K562 (cell line): ENCODE results near the gene COL24A1. TPM values are rescaled to one million over a fixed set of nuclear protein-coding genes. Genes with fewer than 3 reads are reported as not detected.

Experiments
- ATAC-seq: fragments of 200-7000 bp; cut with Tn5 transposase; 3 replicates; pipeline ENCODE4 v1.9.1; 2020; ENCODE audit warnings: moderate library complexity
- BruUV-seq: library from RNA; stranded (reverse); fragments of 400-500 nt; replicated peaks from 2 replicates; lab custom pipeline; 2021; lab: Mats Ljungman, UMichigan
- CTCF ChIA-PET: fragments of 300-600 bp; formaldehyde crosslinking; extraction: SDS; loops from one replicate; lab custom pipeline; 2021; ENCODE audit warnings: low intra/inter-chr PET ratio; lab: Yijun Ruan, JAX
- POLR2A ChIA-PET: fragments of 300-600, 350-650 bp; sonication (Branson Sonifier 250); formaldehyde crosslinking; extraction: SDS; loops from one replicate; lab custom pipeline; 2021; ENCODE audit warnings: antibody characterized with exemption, inconsistent platforms; lab: Yijun Ruan, JAX
- DNase-seq, 4 experiments: peaks; one replicate each; pipeline versions ENCODE4 v3.0.0 to v3.0.0-alpha.2; 2011 to 2018; ENCODE audit warnings: low spot score in 3 of 4, mixed read lengths in 3 of 4; ENCODE audit errors: extremely low read depth in 1 of 4
- FAIRE-seq: peaks from 2 replicates; lab custom pipeline; 2011; peaks lifted over from hg19 to GRCh38; lab: Jason Lieb, UNC
- H2AFZ ChIP-seq: 2 replicates; pipeline ENCODE4 v1.6.0; 2011; ENCODE audit warnings: low read depth, low read length, control low read depth, inconsistent platforms
- H3K27ac ChIP-seq: fragments of 200-600 bp; 3 replicates; pipeline ENCODE4 v1.8.0; 2011; ENCODE audit warnings: low read depth, mild to moderate bottlenecking, control low read depth, inconsistent platforms, low read length, moderate library complexity, mixed read lengths; ENCODE audit errors: extremely low read depth
- H3K27me3 ChIP-seq, 2 experiments: fragments of 300-600 bp in 1 of 2; 2 replicates in 1 of 2; 3 replicates in 1 of 2; pipeline versions ENCODE4 v1.6.0 to v1.8.0; 2011; ENCODE audit warnings: inconsistent platforms in 2 of 2, low read length in 2 of 2, mild to moderate bottlenecking in 1 of 2, mixed read lengths in 1 of 2, moderate library complexity in 1 of 2; ENCODE audit not compliant: control insufficient read depth in 2 of 2, insufficient read depth in 2 of 2
- H3K36me3 ChIP-seq: fragments of 300-600 bp; 3 replicates; pipeline ENCODE4 v1.8.0; 2011; ENCODE audit warnings: mild to moderate bottlenecking, low read length, inconsistent platforms; ENCODE audit not compliant: control insufficient read depth, insufficient read depth
- H3K4me1 ChIP-seq, 2 experiments: fragments of 200-600 bp in 1 of 2; replicated peaks in 1 of 2; 2 replicates in 1 of 2; 3 replicates in 1 of 2; pipeline versions ENCODE4 v1.5.1 to v1.8.0; 2011; ENCODE audit warnings: inconsistent platforms in 2 of 2, low read length in 2 of 2, mild to moderate bottlenecking in 1 of 2, mixed read lengths in 1 of 2, moderate library complexity in 1 of 2; ENCODE audit not compliant: control insufficient read depth in 2 of 2, insufficient read depth in 2 of 2
- H3K4me2 ChIP-seq: 2 replicates; pipeline ENCODE4 v1.6.1; 2011; ENCODE audit warnings: low read length, control low read depth, inconsistent platforms, mixed read lengths; ENCODE audit not compliant: insufficient read depth
- H3K4me3 ChIP-seq: fragments of 200-600 bp; sonication (generic), shearing (Covaris generic); 2 replicates; pipeline ENCODE4 v1.5.1; 2016; ENCODE audit warnings: control low read depth, inconsistent platforms
- H3K79me2 ChIP-seq: fragments of 200-600 bp; 3 replicates; pipeline ENCODE4 v1.8.0; 2011; ENCODE audit warnings: low read length, inconsistent platforms; ENCODE audit not compliant: control insufficient read depth, insufficient read depth
- H3K9ac ChIP-seq, 2 experiments: 2 replicates each; pipeline versions ENCODE4 v1.6.0 to v1.6.1; 2011; ENCODE audit warnings: low read depth in 2 of 2, low read length in 2 of 2, control low read depth in 1 of 2, inconsistent platforms in 1 of 2, mild to moderate bottlenecking in 1 of 2, mixed read lengths in 1 of 2; ENCODE audit not compliant: insufficient read depth in 1 of 2
- H3K9me1 ChIP-seq: one replicate; pipeline ENCODE4 v1.6.0; 2011; ENCODE audit warnings: inconsistent platforms, mild to moderate bottlenecking, low read length, moderate library complexity; ENCODE audit not compliant: control insufficient read depth, insufficient read depth
- H3K9me3 ChIP-seq: replicated peaks from 2 replicates; pipeline ENCODE4 v1.5.1; 2011; ENCODE audit warnings: low read depth, low read length, inconsistent platforms; ENCODE audit not compliant: control insufficient read depth, insufficient read depth
- H4K20me1 ChIP-seq: replicated peaks from 2 replicates; pipeline ENCODE4 v1.6.1; 2011; ENCODE audit warnings: low read length, inconsistent platforms, mixed read lengths; ENCODE audit not compliant: control insufficient read depth, insufficient read depth
- CBX1 ChIP-seq: sonication (generic); IDR thresholded peaks from 2 replicates; pipeline ENCODE4 v1.6.1; 2016; ENCODE audit warnings: antibody characterized with exemption, low read depth, mild to moderate bottlenecking
- RAD51 ChIP-seq: fragments of 450-650 bp; IDR thresholded peaks from 2 replicates; pipeline ENCODE4 v1.7.1; 2016; ENCODE audit warnings: low read depth, mild to moderate bottlenecking, borderline replicate concordance
- SRF ChIP-seq, 2 experiments: fragments of 250-450, 450-650 bp in 1 of 2; sonication (Bioruptor Pico) in 1 of 2; sonication (generic) in 1 of 2; formaldehyde crosslinking; IDR thresholded peaks; 2 replicates each; pipeline versions ENCODE4 v1.5.0 to v1.5.1; 2020 to 2022; ENCODE audit warnings: mild to moderate bottlenecking in 1 of 2, missing genetic modification reagents in 1 of 2
- U2AF1 ChIP-seq: fragments of 200-400 bp; formaldehyde crosslinking; optimal IDR thresholded peaks from 2 replicates; pipeline ENCODE3; 2017; ENCODE audit warnings: mild to moderate bottlenecking, low read depth, low read length, moderate library complexity
- whole genome bisulfite sequencing: fragments of 100-300 bp; shearing (Covaris generic); methylation state at CpG from one replicate; pipeline ENCODE4 v1.1.6; 2016; ENCODE audit warnings: low coverage, mixed read lengths; ENCODE audit not compliant: insufficient coverage; ENCODE audit errors: missing lambda C conversion rate; 5-methylcytosine and 5-hydroxymethylcytosine counted together
- in situ Hi-C: fragments of 300-500 bp; cut with MboI; formaldehyde crosslinking; loops from 4 replicates; pipeline ENCODE4 v1.15.0; 2018; ENCODE audit warnings: inconsistent platforms, mixed read lengths
- intact Hi-C: fragments of 100-400 bp; cut with micrococcal nuclease; formaldehyde crosslinking; loops from 2 replicates; pipeline ENCODE4 v1.14.2; 2022
- polyA plus RNA-seq, 8 experiments: library from polyadenylated mRNA; depleted of rRNA in 4 of 8; stranded (reverse) in 5 of 8; unstranded in 3 of 8; fragments of >200 nt; fragmentation: Nextera tagmentation in 2 of 8; fragmentation: Illumina TruSeq in 1 of 8; extraction: Ambion mirVana in 2 of 8; extraction: Trizol in 1 of 8; gene quantifications; 2 replicates each; pipeline versions ENCODE4 v1.2.1 to v1.2.3, GENCODE V29; 2011 to 2014; ENCODE audit warnings: inconsistent platforms in 1 of 8, missing spikeins in 1 of 8
- total RNA-seq, 7 experiments: library from RNA; depleted of rRNA in 6 of 7; stranded (reverse); fragments of >200 nt in 6 of 7; fragmentation: Illumina TruSeq in 2 of 7; extraction: Trizol in 2 of 7; gene quantifications; 2 replicates each; pipeline versions ENCODE4 v1.2.1 to v1.2.3, GENCODE V29; 2011 to 2021; ENCODE audit warnings: low replicate concordance in 1 of 7
- TF ChIP-seq, protein P1 (sequence below): sonication (generic); formaldehyde crosslinking; IDR thresholded peaks from 2 replicates; pipeline ENCODE4 v1.8.1; 2023; ENCODE audit warnings: missing genetic modification reagents, mild to moderate bottlenecking, borderline replicate concordance
- TF ChIP-seq, protein P2 (sequence below), 2 experiments: fragments of 450-650 bp; IDR thresholded peaks; 2 replicates each; pipeline ENCODE4 v1.6.1; 2018; ENCODE audit warnings: mild to moderate bottlenecking in 2 of 2, low read depth in 1 of 2; ENCODE audit not compliant: partially characterized antibody in 2 of 2
- TF ChIP-seq, protein P3 (sequence below): sonication (generic); formaldehyde crosslinking; IDR thresholded peaks from 2 replicates; pipeline ENCODE4 v1.8.0; 2022; ENCODE audit warnings: mild to moderate bottlenecking, missing genetic modification reagents
- TF ChIP-seq, protein P4 (sequence below): sonication (generic); formaldehyde crosslinking; IDR thresholded peaks from 2 replicates; pipeline ENCODE4 v1.8.1; 2022; ENCODE audit warnings: missing genetic modification reagents

Gene COL24A1
- total and polyA plus RNA-seq, 9 of the 15 experiments (the other 6 are each of a cell fraction or from before 2014, with no cell fraction given) = 0.01 to 0.06 (median 0.03) TPM; not detected in 2

DNA sequence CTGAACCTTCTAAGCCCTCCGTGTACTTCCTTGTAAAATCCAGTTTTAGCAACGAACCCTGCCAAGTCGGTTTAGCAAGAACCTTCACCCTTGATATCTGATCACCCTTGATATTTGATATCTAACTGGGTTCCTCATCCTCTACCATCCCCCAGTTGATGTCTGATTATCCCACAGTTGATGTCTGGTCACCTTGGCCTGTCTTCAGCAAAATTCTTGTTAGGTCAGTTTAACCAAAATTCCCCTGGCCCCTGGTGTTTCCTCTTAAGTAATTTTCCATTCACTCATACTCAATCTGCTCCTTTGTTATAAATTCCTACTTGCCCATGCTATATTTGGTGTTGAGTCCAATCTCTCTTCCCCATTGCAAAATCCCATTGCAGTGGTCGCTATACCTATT lies 333.9 kb downstream of the COL24A1 start:
- H3K4me1 ChIP-seq = no peaks in the 10 kb centered on the region
- ATAC-seq (no peak), DNase-seq (no peak), FAIRE-seq (no peak)
- intact Hi-C loops = no loop called here
- H3K27ac ChIP-seq = no peak overlapping the region
- ChIA-PET CTCF (no interaction called here), POLR2A (no interaction called here)
- no peaks in the 10 kb centered on the region for H3K9me3 ChIP-seq
- H3K9ac ChIP-seq = no peak overlapping the region
- H3K27me3 ChIP-seq = no peaks in the 10 kb centered on the region
- no peaks in the 10 kb centered on the region for H4K20me1 ChIP-seq
- no peaks in the 10 kb centered on the region for H3K9me1 ChIP-seq
- WGBS = 3% methylated on average over 3 of the region's 4 CpGs
- H2AFZ ChIP-seq = no peak overlapping the region
- no peak overlapping the region for H3K4me2 ChIP-seq
- no peaks in the 10 kb centered on the region for H3K79me2 ChIP-seq
- H3K36me3 ChIP-seq = no peaks in the 10 kb centered on the region
- no peak overlapping the region for H3K4me3 ChIP-seq
- in situ Hi-C loops = no loop called here
- BruUV-seq = no TSS peak
- TF ChIP-seq, protein P1, sequence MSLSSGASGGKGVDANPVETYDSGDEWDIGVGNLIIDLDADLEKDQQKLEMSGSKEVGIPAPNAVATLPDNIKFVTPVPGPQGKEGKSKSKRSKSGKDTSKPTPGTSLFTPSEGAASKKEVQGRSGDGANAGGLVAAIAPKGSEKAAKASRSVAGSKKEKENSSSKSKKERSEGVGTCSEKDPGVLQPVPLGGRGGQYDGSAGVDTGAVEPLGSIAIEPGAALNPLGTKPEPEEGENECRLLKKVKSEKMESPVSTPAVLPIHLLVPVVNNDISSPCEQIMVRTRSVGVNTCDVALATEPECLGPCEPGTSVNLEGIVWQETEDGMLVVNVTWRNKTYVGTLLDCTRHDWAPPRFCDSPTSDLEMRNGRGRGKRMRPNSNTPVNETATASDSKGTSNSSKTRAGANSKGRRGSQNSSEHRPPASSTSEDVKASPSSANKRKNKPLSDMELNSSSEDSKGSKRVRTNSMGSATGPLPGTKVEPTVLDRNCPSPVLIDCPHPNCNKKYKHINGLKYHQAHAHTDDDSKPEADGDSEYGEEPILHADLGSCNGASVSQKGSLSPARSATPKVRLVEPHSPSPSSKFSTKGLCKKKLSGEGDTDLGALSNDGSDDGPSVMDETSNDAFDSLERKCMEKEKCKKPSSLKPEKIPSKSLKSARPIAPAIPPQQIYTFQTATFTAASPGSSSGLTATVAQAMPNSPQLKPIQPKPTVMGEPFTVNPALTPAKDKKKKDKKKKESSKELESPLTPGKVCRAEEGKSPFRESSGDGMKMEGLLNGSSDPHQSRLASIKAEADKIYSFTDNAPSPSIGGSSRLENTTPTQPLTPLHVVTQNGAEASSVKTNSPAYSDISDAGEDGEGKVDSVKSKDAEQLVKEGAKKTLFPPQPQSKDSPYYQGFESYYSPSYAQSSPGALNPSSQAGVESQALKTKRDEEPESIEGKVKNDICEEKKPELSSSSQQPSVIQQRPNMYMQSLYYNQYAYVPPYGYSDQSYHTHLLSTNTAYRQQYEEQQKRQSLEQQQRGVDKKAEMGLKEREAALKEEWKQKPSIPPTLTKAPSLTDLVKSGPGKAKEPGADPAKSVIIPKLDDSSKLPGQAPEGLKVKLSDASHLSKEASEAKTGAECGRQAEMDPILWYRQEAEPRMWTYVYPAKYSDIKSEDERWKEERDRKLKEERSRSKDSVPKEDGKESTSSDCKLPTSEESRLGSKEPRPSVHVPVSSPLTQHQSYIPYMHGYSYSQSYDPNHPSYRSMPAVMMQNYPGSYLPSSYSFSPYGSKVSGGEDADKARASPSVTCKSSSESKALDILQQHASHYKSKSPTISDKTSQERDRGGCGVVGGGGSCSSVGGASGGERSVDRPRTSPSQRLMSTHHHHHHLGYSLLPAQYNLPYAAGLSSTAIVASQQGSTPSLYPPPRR = no peak
- TF ChIP-seq RAD51 (no peak), CBX1 (no peak), U2AF1 (no peak), SRF (CRISPR knock-in tag; IDR thresholded peaks at IDR 0.05) (no peak)
- TF ChIP-seq, protein P2, sequence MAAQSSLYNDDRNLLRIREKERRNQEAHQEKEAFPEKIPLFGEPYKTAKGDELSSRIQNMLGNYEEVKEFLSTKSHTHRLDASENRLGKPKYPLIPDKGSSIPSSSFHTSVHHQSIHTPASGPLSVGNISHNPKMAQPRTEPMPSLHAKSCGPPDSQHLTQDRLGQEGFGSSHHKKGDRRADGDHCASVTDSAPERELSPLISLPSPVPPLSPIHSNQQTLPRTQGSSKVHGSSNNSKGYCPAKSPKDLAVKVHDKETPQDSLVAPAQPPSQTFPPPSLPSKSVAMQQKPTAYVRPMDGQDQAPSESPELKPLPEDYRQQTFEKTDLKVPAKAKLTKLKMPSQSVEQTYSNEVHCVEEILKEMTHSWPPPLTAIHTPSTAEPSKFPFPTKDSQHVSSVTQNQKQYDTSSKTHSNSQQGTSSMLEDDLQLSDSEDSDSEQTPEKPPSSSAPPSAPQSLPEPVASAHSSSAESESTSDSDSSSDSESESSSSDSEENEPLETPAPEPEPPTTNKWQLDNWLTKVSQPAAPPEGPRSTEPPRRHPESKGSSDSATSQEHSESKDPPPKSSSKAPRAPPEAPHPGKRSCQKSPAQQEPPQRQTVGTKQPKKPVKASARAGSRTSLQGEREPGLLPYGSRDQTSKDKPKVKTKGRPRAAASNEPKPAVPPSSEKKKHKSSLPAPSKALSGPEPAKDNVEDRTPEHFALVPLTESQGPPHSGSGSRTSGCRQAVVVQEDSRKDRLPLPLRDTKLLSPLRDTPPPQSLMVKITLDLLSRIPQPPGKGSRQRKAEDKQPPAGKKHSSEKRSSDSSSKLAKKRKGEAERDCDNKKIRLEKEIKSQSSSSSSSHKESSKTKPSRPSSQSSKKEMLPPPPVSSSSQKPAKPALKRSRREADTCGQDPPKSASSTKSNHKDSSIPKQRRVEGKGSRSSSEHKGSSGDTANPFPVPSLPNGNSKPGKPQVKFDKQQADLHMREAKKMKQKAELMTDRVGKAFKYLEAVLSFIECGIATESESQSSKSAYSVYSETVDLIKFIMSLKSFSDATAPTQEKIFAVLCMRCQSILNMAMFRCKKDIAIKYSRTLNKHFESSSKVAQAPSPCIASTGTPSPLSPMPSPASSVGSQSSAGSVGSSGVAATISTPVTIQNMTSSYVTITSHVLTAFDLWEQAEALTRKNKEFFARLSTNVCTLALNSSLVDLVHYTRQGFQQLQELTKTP (IDR thresholded peaks at IDR 0.05; ENCODE audit: low read depth in 1 of 2, partially characterized antibody in 2 of 2) = no peak
- TF ChIP-seq, protein P3, sequence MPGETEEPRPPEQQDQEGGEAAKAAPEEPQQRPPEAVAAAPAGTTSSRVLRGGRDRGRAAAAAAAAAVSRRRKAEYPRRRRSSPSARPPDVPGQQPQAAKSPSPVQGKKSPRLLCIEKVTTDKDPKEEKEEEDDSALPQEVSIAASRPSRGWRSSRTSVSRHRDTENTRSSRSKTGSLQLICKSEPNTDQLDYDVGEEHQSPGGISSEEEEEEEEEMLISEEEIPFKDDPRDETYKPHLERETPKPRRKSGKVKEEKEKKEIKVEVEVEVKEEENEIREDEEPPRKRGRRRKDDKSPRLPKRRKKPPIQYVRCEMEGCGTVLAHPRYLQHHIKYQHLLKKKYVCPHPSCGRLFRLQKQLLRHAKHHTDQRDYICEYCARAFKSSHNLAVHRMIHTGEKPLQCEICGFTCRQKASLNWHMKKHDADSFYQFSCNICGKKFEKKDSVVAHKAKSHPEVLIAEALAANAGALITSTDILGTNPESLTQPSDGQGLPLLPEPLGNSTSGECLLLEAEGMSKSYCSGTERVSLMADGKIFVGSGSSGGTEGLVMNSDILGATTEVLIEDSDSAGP (CRISPR knock-in tag) = no peak
- TF ChIP-seq, protein P4, sequence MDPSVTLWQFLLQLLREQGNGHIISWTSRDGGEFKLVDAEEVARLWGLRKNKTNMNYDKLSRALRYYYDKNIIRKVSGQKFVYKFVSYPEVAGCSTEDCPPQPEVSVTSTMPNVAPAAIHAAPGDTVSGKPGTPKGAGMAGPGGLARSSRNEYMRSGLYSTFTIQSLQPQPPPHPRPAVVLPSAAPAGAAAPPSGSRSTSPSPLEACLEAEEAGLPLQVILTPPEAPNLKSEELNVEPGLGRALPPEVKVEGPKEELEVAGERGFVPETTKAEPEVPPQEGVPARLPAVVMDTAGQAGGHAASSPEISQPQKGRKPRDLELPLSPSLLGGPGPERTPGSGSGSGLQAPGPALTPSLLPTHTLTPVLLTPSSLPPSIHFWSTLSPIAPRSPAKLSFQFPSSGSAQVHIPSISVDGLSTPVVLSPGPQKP (CRISPR knock-in tag) = no peak
